Lower lobe of right lung (tissue), 2 donors: Measurements from ENCODE around the gene TECR. TPM values are rescaled to one million over a fixed set of nuclear protein-coding genes. Genes with fewer than 3 reads are reported as not detected.
"Not testable (repeated sequence)": the region's sequence is repeated elsewhere in the genome, so short reads cannot be mapped to it uniquely, and the experiment has no call there.

Experiments used
- ATAC-seq, 2 donors: fragments of 200-7000 bp; cut with Tn5 transposase; one replicate each; pipeline ENCODE4 v1.9.1; 2020 to 2022; ENCODE audit warnings: mild to moderate bottlenecking in 2 of 2, moderate library complexity in 2 of 2
- DNase-seq: peaks from one replicate; pipeline ENCODE4 v3.0.0-alpha.2; 2020
- H3K27ac ChIP-seq: fragments of 200-600 bp; one replicate; pipeline ENCODE4 v1.8.0; 2022
- H3K27me3 ChIP-seq: fragments of 200-600 bp; one replicate; pipeline ENCODE4 v1.8.0; 2022; ENCODE audit warnings: low read depth
- H3K36me3 ChIP-seq: fragments of 200-600 bp; one replicate; pipeline ENCODE4 v1.8.0; 2022; ENCODE audit warnings: mild to moderate bottlenecking
- H3K4me1 ChIP-seq: fragments of 200-600 bp; one replicate; pipeline ENCODE4 v1.8.0; 2022
- H3K4me3 ChIP-seq: fragments of 200-600 bp; one replicate; pipeline ENCODE4 v1.8.0; 2022; ENCODE audit warnings: mild to moderate bottlenecking
- H3K9me3 ChIP-seq: fragments of 200-600 bp; one replicate; pipeline ENCODE4 v1.8.0; 2022
- intact Hi-C: fragments of 100-400 bp; cut with DNase I; formaldehyde crosslinking; loops from one replicate; pipeline ENCODE4 v1.11.0; 2022
- total RNA-seq: library from RNA; stranded (reverse); fragmentation: NEBNext Ultra II Directional; extraction: Animal tissue kit (Norgen Biotek cat#: 25700); gene quantifications from one replicate; pipeline ENCODE4 v1.2.1, GENCODE V29; 2021
- TF ChIP-seq, protein P1 (sequence below): fragments of 200-600 bp; IDR thresholded peaks from one replicate; pipeline ENCODE4 v1.8.0; 2022; ENCODE audit warnings: antibody characterized with exemption, mild to moderate bottlenecking
- donor health status: DM: no; HTN: yes; CAD: no; lungs with severe emphysema.

TECR gene
- total RNA-seq, 1 donor from 2014 or later: 127 TPM

DNA sequence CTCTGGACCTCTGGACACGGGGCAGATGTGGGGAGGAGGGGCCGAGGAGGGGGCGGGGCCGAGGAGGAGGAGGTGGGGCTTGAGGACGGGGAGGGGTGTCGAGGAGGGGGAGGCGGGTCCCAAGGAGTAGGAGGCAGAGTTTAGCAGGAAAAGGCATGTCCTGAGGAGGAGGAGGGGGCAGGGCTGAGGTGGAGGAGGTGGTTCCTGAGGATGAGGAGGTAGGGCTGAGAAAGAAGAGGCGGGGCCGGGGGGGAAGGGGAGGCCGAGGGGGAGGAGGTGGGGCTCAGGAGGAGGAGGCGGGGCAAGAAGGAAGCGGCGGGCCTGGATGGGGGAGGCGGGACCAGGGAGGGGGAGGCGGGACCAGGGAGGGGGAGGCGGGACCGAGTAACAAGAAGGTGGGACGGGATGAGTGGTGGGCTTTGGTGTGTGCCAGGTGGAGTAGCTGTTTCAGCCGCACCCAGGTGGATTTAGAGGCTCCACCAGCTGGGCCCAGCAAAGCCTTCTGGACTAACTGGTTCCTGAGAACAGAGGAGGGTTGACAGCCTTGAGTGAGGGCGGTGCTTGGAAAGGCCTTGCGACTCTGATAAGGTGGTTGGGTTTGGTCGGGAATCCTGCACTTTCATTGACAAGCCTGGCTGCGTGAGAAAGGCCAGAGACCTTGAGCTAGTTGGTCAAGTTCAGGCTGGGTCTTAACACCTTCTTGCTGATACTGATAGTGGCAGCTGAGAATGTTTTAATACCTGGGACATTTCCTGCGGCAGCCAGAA, 7.7 kb downstream of the TECR start:
- Histone ChIP-seq H3K27me3 (no peaks in the 10 kb centered on the region), H3K9me3 (no peaks in the 10 kb centered on the region), H3K36me3 (peaks cover 4% of the 10 kb centered on the region), H3K4me3 (peak overlapping the region; percentile 40), H3K27ac (no peak overlapping the region), H3K4me1 (peaks cover 19% of the 10 kb centered on the region)
- intact Hi-C loops: no loop called here
- ATAC-seq (peak; percentile 93), DNase-seq (peak; percentile 90)
- TF ChIP-seq, protein P1, sequence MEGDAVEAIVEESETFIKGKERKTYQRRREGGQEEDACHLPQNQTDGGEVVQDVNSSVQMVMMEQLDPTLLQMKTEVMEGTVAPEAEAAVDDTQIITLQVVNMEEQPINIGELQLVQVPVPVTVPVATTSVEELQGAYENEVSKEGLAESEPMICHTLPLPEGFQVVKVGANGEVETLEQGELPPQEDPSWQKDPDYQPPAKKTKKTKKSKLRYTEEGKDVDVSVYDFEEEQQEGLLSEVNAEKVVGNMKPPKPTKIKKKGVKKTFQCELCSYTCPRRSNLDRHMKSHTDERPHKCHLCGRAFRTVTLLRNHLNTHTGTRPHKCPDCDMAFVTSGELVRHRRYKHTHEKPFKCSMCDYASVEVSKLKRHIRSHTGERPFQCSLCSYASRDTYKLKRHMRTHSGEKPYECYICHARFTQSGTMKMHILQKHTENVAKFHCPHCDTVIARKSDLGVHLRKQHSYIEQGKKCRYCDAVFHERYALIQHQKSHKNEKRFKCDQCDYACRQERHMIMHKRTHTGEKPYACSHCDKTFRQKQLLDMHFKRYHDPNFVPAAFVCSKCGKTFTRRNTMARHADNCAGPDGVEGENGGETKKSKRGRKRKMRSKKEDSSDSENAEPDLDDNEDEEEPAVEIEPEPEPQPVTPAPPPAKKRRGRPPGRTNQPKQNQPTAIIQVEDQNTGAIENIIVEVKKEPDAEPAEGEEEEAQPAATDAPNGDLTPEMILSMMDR: no peak

DNA sequence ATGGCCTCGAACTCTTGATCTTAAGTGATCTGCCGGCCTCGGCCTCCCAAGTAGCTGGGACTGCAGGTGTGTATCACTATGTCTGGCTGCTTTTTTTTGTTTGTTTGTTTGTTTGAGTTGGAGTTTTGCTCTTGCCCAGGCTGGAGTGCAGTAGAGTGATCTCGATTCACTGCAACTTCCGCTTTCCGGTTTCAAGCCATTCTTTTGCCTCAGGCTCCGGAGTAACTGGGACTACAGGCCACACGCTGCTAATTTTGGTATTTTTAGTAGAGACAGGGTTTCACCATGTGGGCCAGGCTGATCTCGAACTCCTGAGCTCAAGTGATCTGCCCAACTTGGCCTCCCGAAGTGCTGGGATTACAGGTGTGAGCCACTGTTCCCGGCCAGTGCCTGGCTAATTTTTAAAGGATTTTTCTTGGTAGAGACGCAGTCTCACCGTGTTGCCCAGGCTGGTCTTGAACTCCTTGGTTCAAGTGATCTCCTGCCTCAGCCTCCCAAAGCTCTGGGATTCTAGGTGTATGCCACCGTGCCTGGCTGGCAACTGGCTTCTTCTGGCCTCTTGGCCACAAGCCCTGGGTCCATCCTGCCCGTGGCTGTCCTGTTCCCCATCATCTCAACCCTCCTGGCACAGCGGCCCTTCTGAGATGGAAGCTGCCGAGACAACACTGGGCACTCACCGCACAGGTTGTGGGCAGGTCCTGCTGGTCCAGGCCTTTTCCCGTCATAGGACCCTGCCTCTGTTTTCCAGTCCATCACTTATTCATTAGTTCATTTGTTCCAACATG, 11.5 kb downstream of the TECR start:
- Histone ChIP-seq H3K27ac (no peak overlapping the region), H3K9me3 (no peaks in the 10 kb centered on the region), H3K4me1 (peaks cover 28% of the 10 kb centered on the region), H3K4me3 (no peak overlapping the region), H3K27me3 (no peaks in the 10 kb centered on the region), H3K36me3 (peaks cover 4% of the 10 kb centered on the region)
- DNase-seq (no peak), ATAC-seq (no peak)
- intact Hi-C loops: no loop called here
- TF ChIP-seq, protein P1: no peak

DNA sequence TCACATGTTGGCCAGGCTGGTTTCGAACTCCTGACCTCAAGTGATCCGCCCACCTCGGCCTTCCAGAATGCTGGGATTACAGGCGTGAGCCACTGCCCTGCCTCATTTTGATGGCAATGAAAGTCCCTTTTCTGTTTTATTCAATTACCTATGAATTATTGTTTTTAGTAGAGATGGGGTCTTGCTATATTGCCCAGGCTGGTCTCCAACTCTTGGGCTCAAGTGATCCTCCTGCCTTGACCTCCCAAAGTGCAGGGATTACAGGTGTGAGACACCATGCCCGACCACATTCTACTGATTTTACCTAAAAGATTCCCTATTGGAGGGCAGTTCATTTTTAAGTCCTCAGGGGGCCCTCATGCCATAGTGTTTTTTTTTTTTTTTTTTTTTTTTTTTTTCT, 12.6 kb downstream of the TECR start:
- DNase-seq, ATAC-seq, H3K36me3 ChIP-seq, H3K27ac ChIP-seq, intact Hi-C loops, H3K27me3 ChIP-seq, H3K9me3 ChIP-seq, H3K4me3 ChIP-seq: not testable (repeated sequence)
- H3K4me1 ChIP-seq: peaks cover 24% of the 10 kb centered on the region

DNA sequence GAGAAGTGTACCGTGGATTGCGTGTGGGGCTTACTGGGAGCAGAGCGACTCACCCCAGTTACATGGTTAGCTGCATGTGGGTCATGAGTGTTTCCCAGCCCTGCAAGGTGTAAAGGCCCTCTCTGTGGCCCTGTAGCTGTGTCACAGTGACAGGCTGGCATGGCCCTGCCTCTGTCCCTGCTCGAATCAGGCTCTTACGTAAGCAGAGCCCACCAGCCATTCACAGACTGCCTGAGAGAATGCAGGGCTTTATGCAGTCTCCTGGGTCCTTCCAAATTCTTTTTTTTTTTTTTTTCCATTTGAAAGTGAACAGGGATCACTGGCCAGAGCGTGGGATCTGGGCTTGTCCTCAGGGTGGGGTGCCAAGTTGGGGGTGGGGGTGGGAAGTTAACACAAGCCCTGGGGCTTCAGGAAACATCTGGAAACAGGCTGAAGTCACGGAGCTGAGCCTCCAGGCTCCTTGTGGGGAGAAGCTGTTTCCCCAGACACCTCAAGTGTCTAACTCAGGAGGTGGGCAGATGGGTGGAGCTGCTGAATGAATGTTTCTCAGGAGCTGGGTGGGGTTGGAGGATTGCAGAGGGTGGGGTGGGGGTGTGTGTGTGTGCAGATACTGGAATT, 13.4 kb downstream of the TECR start:
- no peaks in the 10 kb centered on the region for H3K27me3 ChIP-seq
- H3K4me3 ChIP-seq: no peak overlapping the region
- H3K27ac ChIP-seq: no peak overlapping the region
- ATAC-seq (peak; percentile 53 to 54), DNase-seq (no peak)
- peaks cover 6% of the 10 kb centered on the region for H3K36me3 ChIP-seq
- peaks cover 18% of the 10 kb centered on the region for H3K4me1 ChIP-seq
- no peaks in the 10 kb centered on the region for H3K9me3 ChIP-seq
- TF ChIP-seq, protein P1: no peak
- intact Hi-C loops: no loop called here

DNA sequence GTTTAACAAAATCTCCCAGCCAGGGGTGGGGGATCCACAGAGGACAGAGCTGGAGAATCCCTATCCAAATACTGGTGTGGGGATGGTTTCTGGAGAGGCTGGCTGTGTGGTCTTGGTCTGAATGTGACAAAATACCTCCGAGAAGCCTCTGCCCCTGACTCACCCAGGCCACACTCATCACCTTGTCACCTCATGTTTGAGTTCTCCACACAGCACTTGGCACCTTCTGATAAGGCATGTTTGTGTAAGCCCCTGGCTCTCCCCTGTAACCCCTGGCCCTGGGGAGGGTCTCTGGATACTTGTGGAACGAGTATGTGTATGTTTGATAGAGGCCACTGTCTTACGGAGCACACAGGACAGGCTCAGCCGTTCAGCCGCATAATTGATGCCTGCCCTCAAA, 14.7 kb downstream of the TECR start:
- no peak overlapping the region for H3K4me3 ChIP-seq
- peaks cover 14% of the 10 kb centered on the region for H3K36me3 ChIP-seq
- H3K4me1 ChIP-seq: peaks cover 14% of the 10 kb centered on the region
- intact Hi-C loops: no loop called here
- no peaks in the 10 kb centered on the region for H3K27me3 ChIP-seq
- DNase-seq (no peak), ATAC-seq (no peak)
- TF ChIP-seq, protein P1: no peak
- no peaks in the 10 kb centered on the region for H3K9me3 ChIP-seq
- no peak overlapping the region for H3K27ac ChIP-seq
